Ascending aorta (tissue), 2 donors: ENCODE measurements around the gene FOXD2. TPM values are rescaled to one million over a fixed set of nuclear protein-coding genes. Genes with fewer than 3 reads are reported as not detected.
A peak's percentile ranks its signal among the peaks of the same experiment; 100 is the strongest.

Experiments used
- DNase-seq, 2 donors: peaks; one replicate each; pipeline ENCODE4 v3.0.0-alpha.2; 2019; ENCODE audit warnings: low spot score in 2 of 2
- H3K27ac ChIP-seq, 2 donors: fragments of 200-600 bp; sonication (generic); one replicate each; pipeline ENCODE4 v1.5.1; 2016 to 2017; ENCODE audit warnings: mild to moderate bottlenecking in 1 of 2
- H3K27me3 ChIP-seq: fragments of 200-600 bp; sonication (generic); one replicate; pipeline ENCODE4 v1.5.1; 2017
- H3K36me3 ChIP-seq, 2 donors: fragments of 200-600 bp; sonication (generic); one replicate each; pipeline ENCODE4 v1.5.1; 2016
- H3K4me1 ChIP-seq, 2 donors: fragments of 200-600 bp; sonication (generic); one replicate each; pipeline ENCODE4 v1.5.1; 2016 to 2017; ENCODE audit warnings: mild to moderate bottlenecking in 1 of 2
- H3K4me3 ChIP-seq, 2 donors: fragments of 200-600 bp; sonication (generic); one replicate each; pipeline ENCODE4 v1.5.1; 2016 to 2017; ENCODE audit warnings: mild to moderate bottlenecking in 1 of 2
- H3K9me3 ChIP-seq, 2 donors: fragments of 200-600 bp; sonication (generic); one replicate each; pipeline ENCODE4 v1.5.1; 2016
- intact Hi-C: fragments of 100-400 bp; cut with DNase I; formaldehyde crosslinking; loops from one replicate; pipeline ENCODE4 v1.15.1; 2023
- total RNA-seq: library from RNA; depleted of rRNA; stranded (reverse); fragments of >200 nt; gene quantifications from one replicate; pipeline ENCODE4 v1.1.0, GENCODE V29; 2016
- TF ChIP-seq, protein P1 (sequence below), 3 experiments: fragments of 200-600 bp in 2 of 3; fragments of 450-650 bp in 1 of 3; sonication (generic) in 2 of 3; IDR thresholded peaks; one replicate each; pipeline ENCODE4 v1.5.1; 2016 to 2019; ENCODE audit warnings: antibody characterized with exemption in 3 of 3, mild to moderate bottlenecking in 1 of 3, moderate library complexity in 1 of 3

FOXD2 gene
- total RNA-seq, 1 donor from 2014 or later, result 1.3 TPM

DNA sequence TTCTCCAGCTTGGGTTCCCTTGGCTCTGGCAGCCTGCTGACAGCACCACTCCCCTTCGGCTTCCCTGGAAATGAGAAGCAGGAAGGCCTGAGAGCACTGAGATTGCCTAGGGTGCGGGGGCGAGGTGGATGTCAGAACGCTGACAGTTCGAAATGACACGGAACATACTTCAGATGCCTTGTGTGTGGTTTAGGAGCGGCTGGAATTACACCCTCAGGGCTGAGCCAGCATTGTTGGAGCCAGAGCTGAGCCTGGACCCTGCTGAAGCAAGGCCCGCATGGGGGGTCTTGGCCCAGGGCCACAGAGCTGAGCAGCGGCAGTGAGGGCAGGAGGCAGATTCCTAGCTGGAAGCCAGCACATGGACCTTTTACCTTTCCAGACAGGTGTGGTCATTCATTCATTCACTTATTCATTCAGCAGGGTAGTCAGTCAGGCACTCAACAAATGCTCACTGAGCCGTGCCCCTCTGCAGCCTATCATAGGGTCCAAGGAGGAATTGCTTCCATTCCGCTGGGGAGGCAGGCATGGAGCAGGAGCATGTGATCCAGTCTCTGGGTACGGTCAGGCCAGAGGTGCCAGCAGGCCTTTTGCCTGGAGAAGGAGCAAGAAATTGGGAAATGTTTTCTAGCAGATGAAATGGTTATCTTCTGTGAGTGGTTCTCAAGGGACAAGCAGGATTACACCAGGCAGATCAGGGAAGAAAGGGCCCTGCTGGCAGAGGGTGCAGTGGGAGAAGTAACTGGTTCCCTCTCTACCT is 28.4 kb upstream of the FOXD2 start:
- H3K4me3 ChIP-seq, result no peak overlapping the region
- H3K9me3 ChIP-seq, result no peaks in the 10 kb centered on the region
- TF ChIP-seq, protein P1, sequence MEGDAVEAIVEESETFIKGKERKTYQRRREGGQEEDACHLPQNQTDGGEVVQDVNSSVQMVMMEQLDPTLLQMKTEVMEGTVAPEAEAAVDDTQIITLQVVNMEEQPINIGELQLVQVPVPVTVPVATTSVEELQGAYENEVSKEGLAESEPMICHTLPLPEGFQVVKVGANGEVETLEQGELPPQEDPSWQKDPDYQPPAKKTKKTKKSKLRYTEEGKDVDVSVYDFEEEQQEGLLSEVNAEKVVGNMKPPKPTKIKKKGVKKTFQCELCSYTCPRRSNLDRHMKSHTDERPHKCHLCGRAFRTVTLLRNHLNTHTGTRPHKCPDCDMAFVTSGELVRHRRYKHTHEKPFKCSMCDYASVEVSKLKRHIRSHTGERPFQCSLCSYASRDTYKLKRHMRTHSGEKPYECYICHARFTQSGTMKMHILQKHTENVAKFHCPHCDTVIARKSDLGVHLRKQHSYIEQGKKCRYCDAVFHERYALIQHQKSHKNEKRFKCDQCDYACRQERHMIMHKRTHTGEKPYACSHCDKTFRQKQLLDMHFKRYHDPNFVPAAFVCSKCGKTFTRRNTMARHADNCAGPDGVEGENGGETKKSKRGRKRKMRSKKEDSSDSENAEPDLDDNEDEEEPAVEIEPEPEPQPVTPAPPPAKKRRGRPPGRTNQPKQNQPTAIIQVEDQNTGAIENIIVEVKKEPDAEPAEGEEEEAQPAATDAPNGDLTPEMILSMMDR (IDR thresholded peaks at IDR 0.05), result no peak
- H3K27me3 ChIP-seq, result no peaks in the 10 kb centered on the region
- H3K27ac ChIP-seq, result no peak overlapping the region
- DNase-seq, result no peak
- no peaks in the 10 kb centered on the region for H3K36me3 ChIP-seq
- no peaks in the 10 kb centered on the region for H3K4me1 ChIP-seq
- intact Hi-C loops, result no loop called here

DNA sequence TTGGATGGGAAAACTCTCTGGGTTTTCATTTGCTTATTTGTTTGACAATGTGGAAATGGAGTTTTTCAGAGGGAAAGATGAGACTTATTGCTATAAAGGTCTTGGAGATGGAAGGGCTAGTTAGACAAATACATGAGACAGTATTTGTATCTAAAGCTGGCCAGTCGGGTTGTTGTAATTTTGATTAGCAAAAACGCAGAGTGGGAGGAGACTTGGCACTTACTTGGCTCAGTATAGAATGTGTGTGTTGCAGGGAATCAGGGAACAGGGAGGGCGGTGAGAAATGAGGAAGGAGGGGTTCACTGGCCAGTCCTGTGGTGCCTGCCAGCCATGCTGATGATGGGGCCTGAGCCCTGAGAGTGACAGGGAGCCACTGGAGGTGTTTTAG is 27.8 kb upstream of the FOXD2 start:
- Histone ChIP-seq H3K4me1 (no peaks in the 10 kb centered on the region), H3K36me3 (no peaks in the 10 kb centered on the region), H3K4me3 (no peak overlapping the region), H3K27me3 (no peaks in the 10 kb centered on the region), H3K27ac (no peak overlapping the region), H3K9me3 (no peaks in the 10 kb centered on the region)
- intact Hi-C loops, result no loop called here
- no peak for DNase-seq
- TF ChIP-seq, protein P1 (IDR thresholded peaks at IDR 0.05), result no peak

DNA sequence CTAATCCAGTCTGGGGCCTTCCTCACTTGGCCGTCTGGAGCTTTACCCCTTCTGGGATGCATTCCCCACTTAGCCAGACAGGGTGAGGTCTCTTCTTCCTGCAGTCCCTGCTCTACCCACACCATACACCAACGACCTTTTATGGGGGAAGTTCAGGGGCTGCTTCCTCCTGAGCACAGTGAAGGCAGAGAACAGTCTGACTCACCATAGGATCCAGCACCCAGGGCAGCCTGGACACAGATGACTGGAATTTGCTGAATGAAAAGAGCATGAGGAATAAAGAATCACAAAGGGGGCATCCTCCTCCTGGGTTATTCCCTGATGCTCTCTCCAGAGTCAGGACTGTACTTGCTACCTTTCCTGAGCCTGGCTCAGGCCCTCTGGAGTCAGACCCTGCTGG is 26.4 kb upstream of the FOXD2 start:
- H3K4me1 ChIP-seq, result no peaks in the 10 kb centered on the region
- TF ChIP-seq, protein P1 (IDR thresholded peaks at IDR 0.05), result no peak
- DNase-seq, result no peak
- H3K27ac ChIP-seq, result no peak overlapping the region
- H3K27me3 ChIP-seq, result no peaks in the 10 kb centered on the region
- no peaks in the 10 kb centered on the region for H3K36me3 ChIP-seq
- intact Hi-C loops, result no loop called here
- H3K4me3 ChIP-seq, result no peak overlapping the region
- H3K9me3 ChIP-seq, result no peaks in the 10 kb centered on the region

GRCh38 chr1:47412437-47412836 is 25.4 kb upstream of the FOXD2 start:
- no peaks in the 10 kb centered on the region for H3K9me3 ChIP-seq
- H3K4me1 ChIP-seq, result no peaks in the 10 kb centered on the region
- TF ChIP-seq, protein P1 (IDR thresholded peaks at IDR 0.05), result no peak
- intact Hi-C loops, result no loop called here
- H3K36me3 ChIP-seq, result no peaks in the 10 kb centered on the region
- peaks cover 4% of the 10 kb centered on the region for H3K27me3 ChIP-seq
- no peak overlapping the region for H3K4me3 ChIP-seq
- no peak for DNase-seq
- H3K27ac ChIP-seq, result no peak overlapping the region

DNA sequence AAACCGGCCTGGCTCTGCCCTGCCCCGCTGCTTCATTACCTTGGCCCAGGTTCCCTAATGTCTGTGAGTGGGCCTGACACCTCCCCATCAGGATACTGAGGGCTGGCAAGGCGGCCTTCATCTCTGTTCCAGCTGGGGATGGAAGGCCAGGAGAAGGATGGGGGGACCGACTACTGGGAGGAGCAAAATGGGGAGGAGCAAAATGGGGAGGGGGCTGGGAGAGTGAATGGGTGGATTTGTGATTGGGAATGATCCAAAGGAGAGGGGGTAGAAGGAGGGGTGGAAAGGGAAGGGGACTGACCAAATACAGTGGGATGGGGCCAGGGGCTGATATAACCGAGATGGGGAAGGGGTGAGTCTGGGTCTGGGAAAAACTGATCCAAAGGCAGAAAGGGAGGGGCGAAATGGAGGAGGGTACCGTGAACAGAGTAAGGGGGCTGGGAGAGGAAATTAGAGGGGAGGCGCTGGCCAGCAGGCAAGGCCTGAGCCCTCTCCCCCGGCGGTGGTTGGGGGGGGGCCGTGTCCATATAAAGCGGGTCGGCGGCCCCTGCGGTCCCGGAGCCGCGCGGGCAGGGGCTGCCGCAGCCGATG is 22.0 kb upstream of the FOXD2 start, which contains the start of gene FOXE3:
FOXE3 (plus strand) TSS at position 558 of the 591 bp plus-strand sequence; CDS start at position 589, 31 bp downstream.
- no peak for DNase-seq
- intact Hi-C loops, result no loop called here

More for the DNA sequence above, 22.0 kb upstream of the FOXD2 start, which contains the start of gene FOXE3:
- Histone ChIP-seq H3K4me3 (peak within 1 kb of the TSS; percentile 44 to 54), H3K9me3 (no peaks in the 10 kb centered on the region), H3K27ac (no peak within 1 kb of the TSS), H3K4me1 (no peaks in the 10 kb centered on the region), H3K36me3 (no peaks in the 10 kb centered on the region), H3K27me3 (peaks cover 4% of the 10 kb centered on the region)
- TF ChIP-seq, protein P1 (IDR thresholded peaks at IDR 0.05), result no peak
